ENCODE data around the gene PPP4R1. TPM values are rescaled to one million over a fixed set of nuclear protein-coding genes. Genes with fewer than 3 reads are reported as not detected.

The PPP4R1 gene
- total and polyA plus RNA-seq, 10 donors, result 11.3 to 135 (median 81.8) TPM

- Histone ChIP-seq H3K36me3 (peaks cover 3 to 96% (median 48%) of the 10 kb centered on the region in 6 donors), H3K4me3 (no peak overlapping the region), H3K9me3 (no peaks in the 10 kb centered on the region), H3K27me3 (replicated peaks in 1 of 7) (no peaks in the 10 kb centered on the region), H3K27ac (no peak overlapping the region), H3K4me1 (peaks cover 0 to 4% (median 0%) of the 10 kb centered on the region in 6 donors)
- intact Hi-C loops (cut with DNase I; ENCODE audit: low total_unique reads), result no loop called here
- 78 to 94% (median 90%) methylated on average over 2 of the region's 2 CpGs for WGBS, 5 donors
- DNase-seq, result no peak
- TF ChIP-seq POLR2AphosphoS5 (IDR thresholded peaks at IDR 0.05) (no peak), POLR2A (IDR thresholded peaks at IDR 0.05) (no peak)
- TF ChIP-seq, protein P1, sequence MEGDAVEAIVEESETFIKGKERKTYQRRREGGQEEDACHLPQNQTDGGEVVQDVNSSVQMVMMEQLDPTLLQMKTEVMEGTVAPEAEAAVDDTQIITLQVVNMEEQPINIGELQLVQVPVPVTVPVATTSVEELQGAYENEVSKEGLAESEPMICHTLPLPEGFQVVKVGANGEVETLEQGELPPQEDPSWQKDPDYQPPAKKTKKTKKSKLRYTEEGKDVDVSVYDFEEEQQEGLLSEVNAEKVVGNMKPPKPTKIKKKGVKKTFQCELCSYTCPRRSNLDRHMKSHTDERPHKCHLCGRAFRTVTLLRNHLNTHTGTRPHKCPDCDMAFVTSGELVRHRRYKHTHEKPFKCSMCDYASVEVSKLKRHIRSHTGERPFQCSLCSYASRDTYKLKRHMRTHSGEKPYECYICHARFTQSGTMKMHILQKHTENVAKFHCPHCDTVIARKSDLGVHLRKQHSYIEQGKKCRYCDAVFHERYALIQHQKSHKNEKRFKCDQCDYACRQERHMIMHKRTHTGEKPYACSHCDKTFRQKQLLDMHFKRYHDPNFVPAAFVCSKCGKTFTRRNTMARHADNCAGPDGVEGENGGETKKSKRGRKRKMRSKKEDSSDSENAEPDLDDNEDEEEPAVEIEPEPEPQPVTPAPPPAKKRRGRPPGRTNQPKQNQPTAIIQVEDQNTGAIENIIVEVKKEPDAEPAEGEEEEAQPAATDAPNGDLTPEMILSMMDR (IDR thresholded peaks at IDR 0.05 in 8 of 11, conservative IDR thresholded peaks at IDR 0.05 in 3 of 11), result no peak
Observed at GRCh38 chr18:9565407-9565806, 49.0 kb downstream of the PPP4R1 start.

DNA sequence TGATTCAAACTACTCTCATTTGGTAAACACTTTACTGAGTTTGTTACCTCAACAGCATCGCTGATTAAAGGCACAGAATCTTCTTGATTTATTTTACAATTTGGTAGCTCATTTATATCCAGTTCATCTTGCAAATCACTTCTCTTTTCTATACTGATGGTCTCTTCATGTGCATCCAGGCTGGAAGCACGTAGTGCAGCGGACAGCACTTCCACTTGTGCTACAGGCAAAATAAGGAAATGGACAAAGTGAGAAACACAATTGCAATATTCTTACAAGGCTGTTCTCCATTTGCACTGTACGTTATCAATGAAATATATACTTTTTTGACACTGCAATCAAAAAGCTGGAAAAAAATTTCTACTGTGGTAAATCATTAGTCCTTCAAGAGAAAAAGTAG, 51.0 kb downstream of the PPP4R1 start:
- no peaks in the 10 kb centered on the region for H3K9me3 ChIP-seq
- intact Hi-C loops (cut with DNase I; ENCODE audit: low total_unique reads), result no loop called here
- H3K36me3 ChIP-seq, result peaks cover 0 to 96% (median 43%) of the 10 kb centered on the region in 6 donors
- TF ChIP-seq POLR2A (IDR thresholded peaks at IDR 0.05) (no peak), POLR2AphosphoS5 (IDR thresholded peaks at IDR 0.05) (no peak)
- TF ChIP-seq, protein P1 (IDR thresholded peaks at IDR 0.05 in 8 of 11, conservative IDR thresholded peaks at IDR 0.05 in 3 of 11), result no peak
- H3K4me3 ChIP-seq, result no peak overlapping the region
- peaks cover 0 to 4% (median 0%) of the 10 kb centered on the region in 6 donors for H3K4me1 ChIP-seq
- no peak for DNase-seq
- 73 to 89% (median 84%) methylated on average over 4 of the region's 4 CpGs for WGBS, 5 donors
- H3K27ac ChIP-seq, result peak overlapping the region in 1 of 8 donors; percentile 3
- H3K27me3 ChIP-seq (replicated peaks in 1 of 7), result no peaks in the 10 kb centered on the region

DNA sequence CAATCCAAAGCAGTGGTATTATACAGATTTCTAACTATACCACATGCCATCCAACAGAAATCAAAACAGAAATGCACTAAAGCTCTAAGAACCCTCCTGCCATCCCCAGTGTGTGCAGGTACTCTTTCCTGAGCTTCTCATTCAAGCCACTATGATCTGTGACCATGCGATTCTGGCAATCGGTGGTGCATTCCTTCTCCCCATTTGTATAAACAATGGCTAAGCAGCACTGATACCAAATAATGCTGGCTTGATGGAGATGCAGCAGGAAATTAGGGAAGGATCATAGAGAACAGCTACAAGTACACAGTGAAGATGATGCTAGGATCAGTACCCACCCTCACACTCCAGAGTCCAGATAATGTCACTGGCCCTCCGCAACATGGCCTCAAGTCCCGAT, 51.8 kb downstream of the PPP4R1 start:
- H3K27me3 ChIP-seq (replicated peaks in 1 of 7), result no peaks in the 10 kb centered on the region
- no peak overlapping the region for H3K27ac ChIP-seq
- no peak overlapping the region for H3K4me3 ChIP-seq
- DNase-seq, result no peak
- peaks cover 0 to 96% (median 39%) of the 10 kb centered on the region in 6 donors for H3K36me3 ChIP-seq
- 94 to 97% (median 96%) methylated on average over 4 of the region's 4 CpGs for WGBS, 5 donors
- TF ChIP-seq, protein P1 (IDR thresholded peaks at IDR 0.05 in 8 of 11, conservative IDR thresholded peaks at IDR 0.05 in 3 of 11), result no peak
- TF ChIP-seq POLR2A (IDR thresholded peaks at IDR 0.05) (no peak), POLR2AphosphoS5 (IDR thresholded peaks at IDR 0.05) (no peak)
- intact Hi-C loops (cut with DNase I; ENCODE audit: low total_unique reads), result no loop called here
- H3K9me3 ChIP-seq, result no peaks in the 10 kb centered on the region
- H3K4me1 ChIP-seq, result peaks cover 0 to 4% (median 0%) of the 10 kb centered on the region in 6 donors

DNA sequence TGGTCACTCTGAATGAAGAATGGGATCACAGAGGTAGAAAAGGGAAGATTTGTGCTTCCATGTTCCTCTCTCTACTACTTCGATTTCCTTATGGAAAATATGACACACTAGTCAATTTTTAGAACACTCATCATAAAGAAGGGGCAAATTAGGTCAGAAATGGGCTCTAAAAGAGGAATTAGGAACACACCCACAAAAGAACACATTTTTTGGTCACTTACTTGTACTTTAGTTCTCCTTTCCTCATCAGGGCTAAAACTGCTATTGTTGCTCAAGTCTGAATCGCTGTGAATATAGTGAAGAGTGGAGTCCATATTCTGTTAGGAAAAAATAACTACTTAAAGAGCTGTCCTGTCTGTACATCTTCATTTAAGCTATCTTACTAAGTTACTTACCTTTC, 52.6 kb downstream of the PPP4R1 start:
- no peak for DNase-seq
- Histone ChIP-seq H3K4me3 (no peak overlapping the region), H3K36me3 (peaks cover 0 to 96% (median 45%) of the 10 kb centered on the region in 6 donors), H3K27ac (peak overlapping the region in 2 of 8 donors; percentile 12 to 33), H3K9me3 (no peaks in the 10 kb centered on the region), H3K4me1 (peaks cover 0 to 4% (median 0%) of the 10 kb centered on the region in 6 donors), H3K27me3 (replicated peaks in 1 of 7) (no peaks in the 10 kb centered on the region)
- intact Hi-C loops (cut with DNase I; ENCODE audit: low total_unique reads), result no loop called here
- no peak for TF ChIP-seq POLR2A (IDR thresholded peaks at IDR 0.05)
- TF ChIP-seq POLR2AphosphoS5 (IDR thresholded peaks at IDR 0.05), result no peak
- TF ChIP-seq, protein P1 (IDR thresholded peaks at IDR 0.05 in 8 of 11, conservative IDR thresholded peaks at IDR 0.05 in 3 of 11), result no peak
- 67 to 88% (median 79%) methylated on average over 2 of the region's 2 CpGs for WGBS, 5 donors

Measured in spleen (tissue), 11 donors.